ENCODE data around the gene NRG3. TPM values are rescaled to one million over a fixed set of nuclear protein-coding genes. Genes with fewer than 3 reads are reported as not detected.

The NRG3 gene
- polyA plus RNA-seq: under 1 TPM; 0.01 to 0.04 TPM

GRCh38 chr10:81874875-81875466 is at the start of gene NRG3:
NRG3 (plus strand) TSS chr10:81875194.
- WGBS, 2 donors: 3 to 4% methylated on average over 30 to 91 of the region's 95 CpGs
- Histone ChIP-seq H3K9me3 (ENCODE audit: control insufficient read depth in 2 of 2, insufficient read depth in 1 of 2, low read depth in 1 of 2, low read length in 1 of 2) (peaks cover 4 to 5% of the 10 kb centered on the region in 2 donors), H3K4me1 (ENCODE audit: control insufficient read depth in 2 of 2, insufficient read depth in 2 of 2, low read length in 1 of 2) (peaks cover 9 to 10% of the 10 kb centered on the region in 2 donors), H3K27ac (ENCODE audit: low read depth in 2 of 2, low read length in 1 of 2) (no peak within 1 kb of the TSS), H3K36me3 (ENCODE audit: control insufficient read depth in 2 of 2, insufficient read depth in 2 of 2, low read length in 1 of 2) (no peaks in the 10 kb centered on the region), H3K4me3 (ENCODE audit: low read depth in 1 of 2, low read length in 2 of 2) (peak within 1 kb of the TSS; percentile 7 to 44), H3K27me3 (ENCODE audit: control insufficient read depth in 1 of 2, insufficient read depth in 2 of 2, low read length in 2 of 2) (peaks cover 6 to 24% of the 10 kb centered on the region in 2 donors)

- 55 to 63% methylated on average over 4 of the region's 4 CpGs for WGBS, 2 donors
- no peaks in the 10 kb centered on the region for H3K9me3 ChIP-seq (ENCODE audit: control insufficient read depth in 2 of 2, insufficient read depth in 1 of 2, low read depth in 1 of 2, low read length in 1 of 2)
- H3K4me3 ChIP-seq (ENCODE audit: low read depth in 1 of 2, low read length in 2 of 2): no peak overlapping the region
- H3K27me3 ChIP-seq (ENCODE audit: control insufficient read depth in 1 of 2, insufficient read depth in 2 of 2, low read length in 2 of 2): no peaks in the 10 kb centered on the region
- no peaks in the 10 kb centered on the region for H3K36me3 ChIP-seq (ENCODE audit: control insufficient read depth in 2 of 2, insufficient read depth in 2 of 2, low read length in 1 of 2)
- no peaks in the 10 kb centered on the region for H3K4me1 ChIP-seq (ENCODE audit: control insufficient read depth in 2 of 2, insufficient read depth in 2 of 2, low read length in 1 of 2)
- H3K27ac ChIP-seq (ENCODE audit: low read depth in 2 of 2, low read length in 1 of 2): no peak overlapping the region
Measured at GRCh38 chr10:81828251-81828650, 46.7 kb upstream of the NRG3 start.

GRCh38 chr10:81831060-81831459 is 43.9 kb upstream of the NRG3 start:
- H3K4me3 ChIP-seq (ENCODE audit: low read depth in 1 of 2, low read length in 2 of 2): no peak overlapping the region
- H3K36me3 ChIP-seq (ENCODE audit: control insufficient read depth in 2 of 2, insufficient read depth in 2 of 2, low read length in 1 of 2): no peaks in the 10 kb centered on the region
- no peaks in the 10 kb centered on the region for H3K27me3 ChIP-seq (ENCODE audit: control insufficient read depth in 1 of 2, insufficient read depth in 2 of 2, low read length in 2 of 2)
- H3K4me1 ChIP-seq (ENCODE audit: control insufficient read depth in 2 of 2, insufficient read depth in 2 of 2, low read length in 1 of 2): no peaks in the 10 kb centered on the region
- no peak overlapping the region for H3K27ac ChIP-seq (ENCODE audit: low read depth in 2 of 2, low read length in 1 of 2)
- WGBS, 2 donors: 91 to 92% methylated on average over 15 of the region's 15 CpGs
- H3K9me3 ChIP-seq (ENCODE audit: control insufficient read depth in 2 of 2, insufficient read depth in 1 of 2, low read depth in 1 of 2, low read length in 1 of 2): no peaks in the 10 kb centered on the region

- Histone ChIP-seq H3K27ac (ENCODE audit: low read depth in 2 of 2, low read length in 1 of 2) (no peak overlapping the region), H3K27me3 (ENCODE audit: control insufficient read depth in 1 of 2, insufficient read depth in 2 of 2, low read length in 2 of 2) (no peaks in the 10 kb centered on the region), H3K4me3 (ENCODE audit: low read depth in 1 of 2, low read length in 2 of 2) (no peak overlapping the region), H3K9me3 (ENCODE audit: control insufficient read depth in 2 of 2, insufficient read depth in 1 of 2, low read depth in 1 of 2, low read length in 1 of 2) (no peaks in the 10 kb centered on the region), H3K36me3 (ENCODE audit: control insufficient read depth in 2 of 2, insufficient read depth in 2 of 2, low read length in 1 of 2) (no peaks in the 10 kb centered on the region), H3K4me1 (ENCODE audit: control insufficient read depth in 2 of 2, insufficient read depth in 2 of 2, low read length in 1 of 2) (no peaks in the 10 kb centered on the region)
Measured at GRCh38 chr10:81838950-81839349, 36.0 kb upstream of the NRG3 start.

- 66 to 69% methylated on average over 2 of the region's 2 CpGs for WGBS, 2 donors
- Histone ChIP-seq H3K36me3 (ENCODE audit: control insufficient read depth in 2 of 2, insufficient read depth in 2 of 2, low read length in 1 of 2) (no peaks in the 10 kb centered on the region), H3K27ac (ENCODE audit: low read depth in 2 of 2, low read length in 1 of 2) (no peak overlapping the region), H3K27me3 (ENCODE audit: control insufficient read depth in 1 of 2, insufficient read depth in 2 of 2, low read length in 2 of 2) (no peaks in the 10 kb centered on the region), H3K9me3 (ENCODE audit: control insufficient read depth in 2 of 2, insufficient read depth in 1 of 2, low read depth in 1 of 2, low read length in 1 of 2) (no peaks in the 10 kb centered on the region), H3K4me3 (ENCODE audit: low read depth in 1 of 2, low read length in 2 of 2) (no peak overlapping the region), H3K4me1 (ENCODE audit: control insufficient read depth in 2 of 2, insufficient read depth in 2 of 2, low read length in 1 of 2) (no peaks in the 10 kb centered on the region)
Measured at GRCh38 chr10:81843042-81843441, 32.0 kb upstream of the NRG3 start.

GRCh38 chr10:81847675-81848074 is 27.3 kb upstream of the NRG3 start:
- Histone ChIP-seq H3K36me3 (ENCODE audit: control insufficient read depth in 2 of 2, insufficient read depth in 2 of 2, low read length in 1 of 2) (no peaks in the 10 kb centered on the region), H3K9me3 (ENCODE audit: control insufficient read depth in 2 of 2, insufficient read depth in 1 of 2, low read depth in 1 of 2, low read length in 1 of 2) (no peaks in the 10 kb centered on the region), H3K27me3 (ENCODE audit: control insufficient read depth in 1 of 2, insufficient read depth in 2 of 2, low read length in 2 of 2) (no peaks in the 10 kb centered on the region), H3K4me3 (ENCODE audit: low read depth in 1 of 2, low read length in 2 of 2) (no peak overlapping the region), H3K4me1 (ENCODE audit: control insufficient read depth in 2 of 2, insufficient read depth in 2 of 2, low read length in 1 of 2) (no peaks in the 10 kb centered on the region), H3K27ac (ENCODE audit: low read depth in 2 of 2, low read length in 1 of 2) (no peak overlapping the region)
- WGBS, 2 donors: 53 to 70% methylated on average over 2 of the region's 2 CpGs

GRCh38 chr10:81848514-81848913 is 26.5 kb upstream of the NRG3 start:
- no peaks in the 10 kb centered on the region for H3K9me3 ChIP-seq (ENCODE audit: control insufficient read depth in 2 of 2, insufficient read depth in 1 of 2, low read depth in 1 of 2, low read length in 1 of 2)
- no peaks in the 10 kb centered on the region for H3K27me3 ChIP-seq (ENCODE audit: control insufficient read depth in 1 of 2, insufficient read depth in 2 of 2, low read length in 2 of 2)
- WGBS, 2 donors: 18 to 33% methylated on average over 4 of the region's 4 CpGs
- H3K4me1 ChIP-seq (ENCODE audit: control insufficient read depth in 2 of 2, insufficient read depth in 2 of 2, low read length in 1 of 2): no peaks in the 10 kb centered on the region
- no peaks in the 10 kb centered on the region for H3K36me3 ChIP-seq (ENCODE audit: control insufficient read depth in 2 of 2, insufficient read depth in 2 of 2, low read length in 1 of 2)
- no peak overlapping the region for H3K4me3 ChIP-seq (ENCODE audit: low read depth in 1 of 2, low read length in 2 of 2)
- no peak overlapping the region for H3K27ac ChIP-seq (ENCODE audit: low read depth in 2 of 2, low read length in 1 of 2)

- Histone ChIP-seq H3K27me3 (ENCODE audit: control insufficient read depth in 1 of 2, insufficient read depth in 2 of 2, low read length in 2 of 2) (no peaks in the 10 kb centered on the region), H3K9me3 (ENCODE audit: control insufficient read depth in 2 of 2, insufficient read depth in 1 of 2, low read depth in 1 of 2, low read length in 1 of 2) (no peaks in the 10 kb centered on the region), H3K36me3 (ENCODE audit: control insufficient read depth in 2 of 2, insufficient read depth in 2 of 2, low read length in 1 of 2) (no peaks in the 10 kb centered on the region), H3K4me3 (ENCODE audit: low read depth in 1 of 2, low read length in 2 of 2) (no peak overlapping the region), H3K27ac (ENCODE audit: low read depth in 2 of 2, low read length in 1 of 2) (no peak overlapping the region), H3K4me1 (ENCODE audit: control insufficient read depth in 2 of 2, insufficient read depth in 2 of 2, low read length in 1 of 2) (no peaks in the 10 kb centered on the region)
- 81 to 86% methylated on average over 5 of the region's 5 CpGs for WGBS, 2 donors
Measured at GRCh38 chr10:81848931-81849330, 26.1 kb upstream of the NRG3 start.

GRCh38 chr10:81862596-81862995 is 12.4 kb upstream of the NRG3 start:
- 96 to 97% methylated on average over 19 of the region's 19 CpGs for WGBS, 2 donors

GRCh38 chr10:81863771-81864170 is 11.2 kb upstream of the NRG3 start:
- no peaks in the 10 kb centered on the region for H3K36me3 ChIP-seq (ENCODE audit: control insufficient read depth in 2 of 2, insufficient read depth in 2 of 2, low read length in 1 of 2)
- no peaks in the 10 kb centered on the region for H3K4me1 ChIP-seq (ENCODE audit: control insufficient read depth in 2 of 2, insufficient read depth in 2 of 2, low read length in 1 of 2)
- no peak overlapping the region for H3K4me3 ChIP-seq (ENCODE audit: low read depth in 1 of 2, low read length in 2 of 2)
- H3K9me3 ChIP-seq (ENCODE audit: control insufficient read depth in 2 of 2, insufficient read depth in 1 of 2, low read depth in 1 of 2, low read length in 1 of 2): no peaks in the 10 kb centered on the region
- no peak overlapping the region for H3K27ac ChIP-seq (ENCODE audit: low read depth in 2 of 2, low read length in 1 of 2)
- H3K27me3 ChIP-seq (ENCODE audit: control insufficient read depth in 1 of 2, insufficient read depth in 2 of 2, low read length in 2 of 2): peaks cover 0 to 4% of the 10 kb centered on the region in 2 donors

More at GRCh38 chr10:81862596-81862995, 12.4 kb upstream of the NRG3 start:
- H3K9me3 ChIP-seq (ENCODE audit: control insufficient read depth in 2 of 2, insufficient read depth in 1 of 2, low read depth in 1 of 2, low read length in 1 of 2): no peaks in the 10 kb centered on the region
- no peaks in the 10 kb centered on the region for H3K27me3 ChIP-seq (ENCODE audit: control insufficient read depth in 1 of 2, insufficient read depth in 2 of 2, low read length in 2 of 2)
- H3K4me3 ChIP-seq (ENCODE audit: low read depth in 1 of 2, low read length in 2 of 2): no peak overlapping the region
- H3K4me1 ChIP-seq (ENCODE audit: control insufficient read depth in 2 of 2, insufficient read depth in 2 of 2, low read length in 1 of 2): no peaks in the 10 kb centered on the region
- no peaks in the 10 kb centered on the region for H3K36me3 ChIP-seq (ENCODE audit: control insufficient read depth in 2 of 2, insufficient read depth in 2 of 2, low read length in 1 of 2)
- H3K27ac ChIP-seq (ENCODE audit: low read depth in 2 of 2, low read length in 1 of 2): no peak overlapping the region

Measured in esophagus (tissue), 2 donors.